ENCODE results near the gene LDLRAD4. TPM values are rescaled to one million over a fixed set of nuclear protein-coding genes. Genes with fewer than 3 reads are reported as not detected.

LDLRAD4 gene
- total and polyA plus RNA-seq, 11 donors: 10.4 to 44.0 (median 29.6) TPM

DNA sequence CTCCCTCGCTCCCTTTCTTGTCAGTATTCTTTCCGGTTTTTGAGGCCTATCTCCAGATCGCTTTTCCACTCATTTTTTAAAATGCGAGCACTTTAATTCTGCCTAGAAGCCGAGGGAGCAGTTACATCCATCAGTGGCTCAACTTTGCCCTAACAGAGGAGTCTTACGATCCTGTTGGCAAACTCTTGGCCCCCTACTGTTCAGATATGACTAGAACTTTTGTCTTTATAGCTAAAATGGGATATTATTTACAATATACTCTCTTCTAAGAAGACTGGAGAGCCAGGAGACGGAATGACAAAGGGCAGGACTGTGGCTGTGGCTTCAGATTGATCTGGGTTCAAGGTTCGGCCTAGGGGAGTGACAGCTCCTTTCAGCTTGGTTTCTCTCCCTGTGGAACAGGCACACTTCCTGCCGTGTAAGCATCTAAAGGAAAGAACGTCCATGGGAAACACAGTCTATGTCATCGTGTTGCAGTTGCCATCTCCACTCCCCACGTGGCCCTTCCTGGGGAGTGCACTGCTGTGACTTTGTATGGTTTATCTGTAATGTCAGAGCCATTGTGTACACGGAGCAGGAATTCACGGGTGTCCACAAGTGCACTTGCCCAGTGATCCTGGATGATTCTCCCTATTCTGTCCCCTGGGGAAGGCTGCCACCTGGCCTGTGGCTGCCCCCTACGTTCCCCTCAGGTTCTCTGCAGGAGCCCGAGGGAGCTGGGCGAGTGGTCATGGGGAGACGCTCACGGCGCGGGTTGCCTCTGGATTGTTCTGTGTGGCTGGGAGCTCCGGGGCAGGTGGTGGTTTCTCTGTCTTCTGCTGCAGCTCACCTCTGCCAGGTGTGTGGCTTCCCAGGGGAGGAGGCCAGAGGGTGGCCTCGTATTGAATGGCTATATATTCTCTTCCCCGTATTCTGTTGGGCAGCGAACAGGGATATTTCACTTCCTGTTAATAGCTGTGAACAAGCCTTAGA lies 222.0 kb downstream of the LDLRAD4 start:
- 78 to 84% (median 81%) methylated on average over 18 to 25 of the region's 25 CpGs for WGBS, 4 donors
- H3K27ac ChIP-seq: no peak overlapping the region
- intact Hi-C loops (cut with DNase I): loop anchor here in 1 of 10 donors (10.0 kb wide), 2 partner anchors 194 to 226 kb away; partner anchors contain the start of gene LDLRAD4
- no peaks in the 10 kb centered on the region for H3K27me3 ChIP-seq
- no peak overlapping the region for H3K4me3 ChIP-seq
- TF ChIP-seq POLR2A (IDR thresholded peaks at IDR 0.05): no peak
- TF ChIP-seq, protein P1, sequence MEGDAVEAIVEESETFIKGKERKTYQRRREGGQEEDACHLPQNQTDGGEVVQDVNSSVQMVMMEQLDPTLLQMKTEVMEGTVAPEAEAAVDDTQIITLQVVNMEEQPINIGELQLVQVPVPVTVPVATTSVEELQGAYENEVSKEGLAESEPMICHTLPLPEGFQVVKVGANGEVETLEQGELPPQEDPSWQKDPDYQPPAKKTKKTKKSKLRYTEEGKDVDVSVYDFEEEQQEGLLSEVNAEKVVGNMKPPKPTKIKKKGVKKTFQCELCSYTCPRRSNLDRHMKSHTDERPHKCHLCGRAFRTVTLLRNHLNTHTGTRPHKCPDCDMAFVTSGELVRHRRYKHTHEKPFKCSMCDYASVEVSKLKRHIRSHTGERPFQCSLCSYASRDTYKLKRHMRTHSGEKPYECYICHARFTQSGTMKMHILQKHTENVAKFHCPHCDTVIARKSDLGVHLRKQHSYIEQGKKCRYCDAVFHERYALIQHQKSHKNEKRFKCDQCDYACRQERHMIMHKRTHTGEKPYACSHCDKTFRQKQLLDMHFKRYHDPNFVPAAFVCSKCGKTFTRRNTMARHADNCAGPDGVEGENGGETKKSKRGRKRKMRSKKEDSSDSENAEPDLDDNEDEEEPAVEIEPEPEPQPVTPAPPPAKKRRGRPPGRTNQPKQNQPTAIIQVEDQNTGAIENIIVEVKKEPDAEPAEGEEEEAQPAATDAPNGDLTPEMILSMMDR (IDR thresholded peaks at IDR 0.05): no peak
- peak in 1 of 4 donors; percentile 19 for ATAC-seq
- no peak for DNase-seq
- H3K4me1 ChIP-seq: peaks cover 0 to 47% (median 20%) of the 10 kb centered on the region in 12 donors
- no peaks in the 10 kb centered on the region for H3K9me3 ChIP-seq
- H3K36me3 ChIP-seq: peaks cover 0 to 2% (median 0%) of the 10 kb centered on the region in 9 donors

GRCh38 chr18:13441736-13442135 lies 223.2 kb downstream of the LDLRAD4 start:
- H3K36me3 ChIP-seq: peaks cover 0 to 2% (median 0%) of the 10 kb centered on the region in 9 donors
- intact Hi-C loops (cut with DNase I): loop anchor here in 1 of 10 donors (10.0 kb wide), 2 partner anchors 193 to 227 kb away; partner anchors contain the start of gene LDLRAD4
- H3K27ac ChIP-seq: peak overlapping the region in 1 of 12 donors; percentile 13
- DNase-seq (no peak), ATAC-seq (no peak)
- no peak for TF ChIP-seq POLR2A (IDR thresholded peaks at IDR 0.05)
- TF ChIP-seq, protein P1 (IDR thresholded peaks at IDR 0.05): no peak
- H3K4me3 ChIP-seq: no peak overlapping the region
- H3K4me1 ChIP-seq: peaks cover 0 to 44% (median 14%) of the 10 kb centered on the region in 12 donors
- no peaks in the 10 kb centered on the region for H3K27me3 ChIP-seq
- 31 to 58% (median 43%) methylated on average over 3 of the region's 3 CpGs for WGBS, 4 donors
- no peaks in the 10 kb centered on the region for H3K9me3 ChIP-seq

GRCh38 chr18:13442451-13442850 lies 223.9 kb downstream of the LDLRAD4 start:
- no peaks in the 10 kb centered on the region for H3K27me3 ChIP-seq
- peaks cover 0 to 2% (median 0%) of the 10 kb centered on the region in 9 donors for H3K36me3 ChIP-seq
- no peaks in the 10 kb centered on the region for H3K9me3 ChIP-seq
- DNase-seq (peak in 1 of 5 donors; percentile 42), ATAC-seq (no peak)
- WGBS, 4 donors: 93 to 97% (median 95%) methylated on average over 13 to 17 of the region's 17 CpGs
- H3K4me3 ChIP-seq: no peak overlapping the region
- no peak overlapping the region for H3K27ac ChIP-seq
- TF ChIP-seq POLR2A (IDR thresholded peaks at IDR 0.05): no peak
- TF ChIP-seq, protein P1 (IDR thresholded peaks at IDR 0.05): no peak
- peaks cover 0 to 44% (median 9%) of the 10 kb centered on the region in 12 donors for H3K4me1 ChIP-seq
- intact Hi-C loops (cut with DNase I): loop anchor here in 1 of 10 donors (10.0 kb wide), 2 partner anchors 192 to 228 kb away; partner anchors contain the start of gene LDLRAD4

GRCh38 chr18:13443552-13443951 lies 225.0 kb downstream of the LDLRAD4 start:
- TF ChIP-seq, protein P1 (IDR thresholded peaks at IDR 0.05): no peak
- no peak for TF ChIP-seq POLR2A (IDR thresholded peaks at IDR 0.05)
- DNase-seq: no peak
- Histone ChIP-seq H3K4me1 (peaks cover 0 to 45% (median 5%) of the 10 kb centered on the region in 12 donors), H3K9me3 (no peaks in the 10 kb centered on the region), H3K36me3 (peaks cover 0 to 2% (median 0%) of the 10 kb centered on the region in 9 donors), H3K4me3 (no peak overlapping the region), H3K27ac (no peak overlapping the region), H3K27me3 (no peaks in the 10 kb centered on the region)
- intact Hi-C loops (cut with DNase I): loop anchor here in 1 of 10 donors (10.0 kb wide), 2 partner anchors 191 to 229 kb away; partner anchors contain the start of gene LDLRAD4
- WGBS, 4 donors: 46 to 56% (median 52%) methylated on average over 14 of the region's 14 CpGs
- peak in 1 of 4 donors; percentile 25 for ATAC-seq
